Measurements from ENCODE around the gene TIA1.
"Not testable (repeated sequence)": the region's sequence is repeated elsewhere in the genome, so short reads cannot be mapped to it uniquely, and the experiment has no call there.

TIA1 gene, protein sequence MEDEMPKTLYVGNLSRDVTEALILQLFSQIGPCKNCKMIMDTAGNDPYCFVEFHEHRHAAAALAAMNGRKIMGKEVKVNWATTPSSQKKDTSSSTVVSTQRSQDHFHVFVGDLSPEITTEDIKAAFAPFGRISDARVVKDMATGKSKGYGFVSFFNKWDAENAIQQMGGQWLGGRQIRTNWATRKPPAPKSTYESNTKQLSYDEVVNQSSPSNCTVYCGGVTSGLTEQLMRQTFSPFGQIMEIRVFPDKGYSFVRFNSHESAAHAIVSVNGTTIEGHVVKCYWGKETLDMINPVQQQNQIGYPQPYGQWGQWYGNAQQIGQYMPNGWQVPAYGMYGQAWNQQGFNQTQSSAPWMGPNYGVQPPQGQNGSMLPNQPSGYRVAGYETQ

GRCh38 chr2:70248181-70248847, at the start of gene TIA1:
Gene TIA1 (minus strand): TSS chr2:70248628. CDS start chr2:70248430, 198 bp downstream.
- peak; percentile 100 for DNase-seq (ENCODE audit: low spot score)

DNA sequence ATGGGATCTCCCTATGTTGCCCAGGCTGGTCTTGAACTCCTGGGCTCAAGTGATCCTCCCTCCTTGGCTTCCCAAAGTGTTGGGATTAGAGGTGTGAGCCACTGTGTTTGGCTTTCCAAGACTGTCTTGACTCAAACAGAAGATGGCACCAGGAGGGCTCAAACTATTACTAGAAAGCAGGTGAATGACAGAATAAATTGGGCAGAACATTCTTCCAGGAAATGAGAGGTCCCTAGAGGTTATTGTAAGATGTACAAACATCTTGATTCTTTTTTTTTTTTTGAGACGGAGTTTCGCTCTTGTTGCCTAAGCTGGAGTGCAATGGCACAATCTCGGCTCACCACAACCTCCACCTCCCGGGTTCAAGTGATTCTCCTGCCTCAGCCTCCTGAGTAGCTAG, 49.4 kb upstream of the TIA1 start:
- DNase-seq (ENCODE audit: low spot score) = not testable (repeated sequence)

DNA sequence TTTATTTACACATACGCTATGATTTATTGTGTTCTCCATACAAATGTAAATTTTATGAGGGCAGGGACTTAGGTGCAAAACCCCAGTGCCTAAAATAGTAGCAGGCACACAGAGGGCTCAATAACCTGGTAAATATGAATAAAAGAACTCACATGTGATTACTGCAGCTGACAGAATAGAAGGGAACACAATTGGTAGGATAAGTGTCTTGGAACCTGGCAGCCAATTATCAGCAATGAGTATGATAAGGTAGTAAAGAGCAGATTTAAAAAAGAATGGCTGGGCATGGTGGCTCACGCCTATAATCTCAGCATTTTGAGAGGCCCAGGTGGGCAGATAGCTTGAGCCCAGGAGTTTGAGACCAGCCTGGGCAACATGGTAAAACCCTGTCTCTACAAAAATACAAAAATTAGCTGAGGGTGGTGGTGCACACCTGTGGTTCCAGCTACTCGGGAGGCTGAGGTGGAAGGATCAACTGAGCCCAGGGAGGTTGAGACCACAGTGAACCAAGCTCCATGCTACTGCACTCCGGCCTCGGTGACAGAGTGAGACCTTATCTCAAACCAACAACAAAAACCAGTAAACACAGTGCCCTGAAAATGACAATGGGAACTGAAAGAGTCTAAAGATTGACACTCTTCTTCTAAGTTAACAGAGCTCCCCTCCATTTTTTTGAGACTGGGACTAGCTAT, 35.2 kb upstream of the TIA1 start:
- DNase-seq (ENCODE audit: low spot score) = no peak

DNA sequence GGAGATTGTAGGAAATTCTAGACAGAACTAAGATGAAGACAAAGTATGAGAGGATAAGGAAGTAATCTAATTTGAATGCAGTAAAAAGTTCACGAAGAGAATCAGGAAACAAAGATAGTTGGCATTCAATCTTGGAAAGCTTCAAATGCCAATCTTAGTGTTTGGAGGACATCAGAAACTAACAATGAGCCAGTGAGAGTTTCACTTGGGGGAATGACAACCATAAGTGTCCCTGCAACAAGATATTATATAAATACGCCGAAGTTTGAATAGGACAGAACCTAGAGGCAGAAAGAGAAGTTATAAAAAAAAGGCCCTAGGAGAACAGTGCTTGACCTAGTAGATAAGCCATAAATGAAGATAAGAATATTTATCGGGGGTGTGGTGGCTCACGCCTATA, 34.0 kb upstream of the TIA1 start:
- DNase-seq (ENCODE audit: low spot score) = no peak

GRCh38 chr2:70280242-70280798, 31.9 kb upstream of the TIA1 start:
- DNase-seq (ENCODE audit: low spot score) = no peak

GRCh38 chr2:70270323-70270722, 21.9 kb upstream of the TIA1 start:
- DNase-seq (ENCODE audit: low spot score) = no peak

GRCh38 chr2:70269422-70270302, 21.2 kb upstream of the TIA1 start:
- DNase-seq (ENCODE audit: low spot score) = not testable (repeated sequence)

DNA sequence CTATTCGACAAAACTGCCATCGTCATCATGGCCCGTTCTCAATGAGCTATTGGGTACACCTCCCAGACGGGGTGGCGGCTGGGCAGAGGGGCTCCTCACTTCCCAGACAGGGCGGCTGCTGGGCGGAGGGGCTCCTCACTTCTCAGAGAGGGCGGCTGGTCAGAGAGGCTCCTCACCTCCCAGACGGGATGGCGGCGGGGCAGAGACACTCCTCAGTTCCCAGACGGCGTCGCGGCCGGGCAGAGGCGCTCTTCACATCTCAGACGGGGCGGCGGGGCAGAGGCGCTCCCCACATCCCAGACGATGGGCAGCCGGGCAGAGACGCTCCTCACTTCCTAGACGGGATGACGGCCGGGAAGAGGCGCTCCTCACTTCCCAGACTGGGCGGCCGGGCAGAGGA, 18.5 kb upstream of the TIA1 start:
- DNase-seq (ENCODE audit: low spot score) = not testable (repeated sequence)

- no peak for DNase-seq (ENCODE audit: low spot score)
These were observed 13.1 kb upstream of the TIA1 start for GRCh38 chr2:70261501-70261900.

GRCh38 chr2:70258532-70258875, 10.1 kb upstream of the TIA1 start:
- DNase-seq (ENCODE audit: low spot score) = no peak

DNA sequence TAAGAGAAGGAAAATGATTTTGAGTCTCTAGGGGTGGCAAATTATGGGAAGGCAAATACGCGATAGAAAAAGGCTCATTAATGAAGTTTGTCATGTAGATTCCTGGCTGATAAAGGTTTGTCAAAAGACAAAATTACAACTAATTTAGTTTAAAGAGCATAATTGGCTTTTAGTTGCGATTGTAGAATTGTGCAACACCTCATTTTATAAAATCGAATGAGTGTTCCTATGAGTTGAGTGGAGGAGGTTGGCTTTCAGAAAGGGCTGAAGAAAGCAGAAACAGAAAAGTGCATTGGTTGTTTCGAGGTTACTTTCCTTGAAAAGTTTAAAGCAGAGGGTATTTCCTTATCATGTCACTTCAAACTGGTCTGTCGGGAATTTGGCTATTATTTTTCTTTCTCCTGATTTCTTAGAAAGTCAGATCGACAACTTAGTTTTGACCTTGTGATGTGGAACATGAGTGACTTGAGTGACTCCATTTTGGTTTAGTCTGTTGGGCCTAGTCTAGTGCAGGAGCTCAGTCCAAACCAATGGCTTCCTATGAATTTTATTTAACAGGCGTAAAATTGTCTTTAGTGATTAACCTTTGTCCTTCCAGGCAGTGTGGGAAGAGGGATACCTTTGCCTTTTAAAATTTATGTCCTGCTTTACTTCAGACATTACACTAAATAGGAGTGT, 7.3 kb upstream of the TIA1 start:
- DNase-seq (ENCODE audit: low spot score) = no peak

DNA sequence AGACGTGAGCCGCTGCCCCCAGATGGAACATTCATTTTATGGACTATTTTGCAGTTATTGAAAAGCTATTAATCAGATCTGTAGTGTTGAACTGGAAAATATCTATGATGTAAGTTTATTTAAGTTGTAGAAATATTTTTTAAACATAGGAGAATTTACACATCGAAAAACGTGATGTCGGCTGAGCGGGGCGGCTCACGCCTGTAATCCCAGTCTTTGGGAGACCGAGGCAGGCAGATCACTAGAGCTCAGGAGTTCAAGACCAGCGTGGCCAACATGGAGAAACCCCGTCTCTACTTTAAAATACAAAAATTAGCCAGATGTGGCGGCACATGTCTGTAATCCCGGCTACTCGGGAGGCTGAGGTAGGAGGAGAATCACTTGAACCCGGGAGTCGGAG, 2.0 kb upstream of the TIA1 start:
- DNase-seq (ENCODE audit: low spot score) = no peak

DNA sequence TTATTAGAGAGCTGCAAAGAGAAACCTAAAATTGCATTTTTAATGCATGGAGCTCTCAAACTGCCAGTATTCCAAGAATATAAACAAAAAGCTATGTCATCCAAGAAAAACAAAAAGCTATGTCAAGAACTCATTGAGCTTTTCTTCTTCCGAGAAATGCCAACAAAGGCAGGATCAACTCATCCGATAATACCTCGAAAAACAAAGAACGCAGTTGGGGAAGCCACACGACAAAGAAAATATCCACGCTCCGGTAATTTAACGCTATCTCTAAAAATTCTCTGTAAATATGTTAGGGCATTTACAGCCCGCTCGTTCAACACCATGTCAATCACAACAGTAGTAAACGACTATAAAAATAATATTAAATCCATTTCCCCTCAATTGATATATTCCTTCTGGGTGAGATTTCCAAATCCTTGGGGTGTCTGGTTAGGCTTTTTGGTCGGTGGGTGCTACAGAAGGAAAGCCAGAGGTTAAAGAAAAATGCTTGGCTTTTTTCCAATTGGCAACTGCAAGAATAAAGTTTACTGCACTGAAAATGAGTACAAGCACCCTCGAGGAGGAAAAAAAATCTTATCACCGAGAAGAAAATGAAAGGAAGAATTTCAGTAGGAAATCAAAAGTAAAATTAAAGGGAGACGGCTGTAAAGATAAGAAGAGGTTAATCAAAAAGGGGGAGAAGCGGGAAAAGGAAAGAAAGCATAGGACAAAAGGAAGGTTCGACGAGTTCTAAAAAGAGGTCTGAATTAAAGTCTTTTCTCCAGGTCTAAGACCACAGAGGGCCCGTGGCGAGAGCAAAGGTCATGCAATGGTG, 856 bp downstream of the TIA1 start:
- peak; percentile 21 for DNase-seq (ENCODE audit: low spot score)

DNA sequence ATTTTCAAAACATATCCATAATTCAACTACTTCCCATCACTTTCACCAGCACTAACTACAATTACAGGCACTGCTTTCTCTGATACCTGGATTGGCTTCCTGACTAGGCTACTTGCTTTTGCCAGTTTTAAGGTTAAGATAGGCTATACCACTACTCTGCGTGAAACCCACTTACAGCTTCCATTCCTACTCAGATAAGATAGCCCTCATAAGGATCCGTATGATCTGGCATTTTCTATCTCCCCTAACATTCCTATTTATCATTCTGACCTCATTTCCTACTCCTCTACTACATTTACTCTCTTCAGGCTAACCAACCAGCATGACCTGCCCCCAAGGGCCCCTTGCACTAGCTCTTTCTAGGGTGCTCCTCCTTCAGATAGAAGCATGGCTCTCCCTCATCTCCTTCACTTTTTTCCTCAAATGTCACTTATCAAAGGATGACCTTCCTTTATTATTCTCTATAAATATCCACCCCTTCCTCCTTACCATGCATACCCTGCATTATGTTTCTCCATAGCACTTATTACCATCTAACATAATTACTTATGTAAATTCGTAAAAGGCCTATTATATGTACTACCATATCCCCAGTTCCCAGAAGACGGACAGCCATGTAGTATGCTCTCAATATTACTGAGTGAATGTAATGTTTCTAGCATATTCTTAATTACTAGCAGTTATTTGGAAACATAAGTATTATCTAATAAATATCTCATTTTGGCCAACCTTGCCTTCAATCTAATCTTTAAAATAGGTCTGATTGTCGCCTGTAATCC, 4.4 kb downstream of the TIA1 start:
- DNase-seq (ENCODE audit: low spot score) = no peak

- DNase-seq (ENCODE audit: low spot score) = no peak
These were observed 5.9 kb downstream of the TIA1 start for GRCh38 chr2:70242552-70242951.

GRCh38 chr2:70241340-70241739, 7.1 kb downstream of the TIA1 start:
- DNase-seq (ENCODE audit: low spot score) = no peak

- no peak for DNase-seq (ENCODE audit: low spot score)
These were observed 7.8 kb downstream of the TIA1 start for GRCh38 chr2:70240599-70240998.

DNA sequence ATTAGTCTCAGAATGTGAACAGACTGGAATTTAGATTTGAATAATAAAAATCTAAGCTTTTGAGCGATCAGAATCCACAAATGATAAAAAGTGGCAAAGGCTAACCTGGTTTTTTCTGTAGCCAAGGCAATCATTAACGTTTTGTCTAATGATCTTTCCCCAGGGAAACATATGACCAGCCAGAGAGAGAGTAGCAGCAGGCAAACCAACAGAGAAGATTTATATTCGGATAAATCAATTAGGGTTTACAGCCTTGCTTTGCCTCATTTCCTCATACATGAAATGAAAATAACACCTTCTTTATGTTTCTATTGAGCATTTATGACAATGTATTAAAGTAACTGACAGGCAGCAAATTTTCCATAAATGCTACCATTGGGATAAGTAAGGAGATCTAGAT, 14.5 kb downstream of the TIA1 start:
- DNase-seq (ENCODE audit: low spot score) = no peak

- no peak for DNase-seq (ENCODE audit: low spot score)
These were observed 21.6 kb downstream of the TIA1 start for GRCh38 chr2:70226781-70227180.

- DNase-seq (ENCODE audit: low spot score) = not testable (repeated sequence)
These were observed 25.1 kb downstream of the TIA1 start for GRCh38 chr2:70223305-70223704.
